Lower leg skin (tissue), 4 donors: ENCODE results near the gene AMN. TPM values are rescaled to one million over a fixed set of nuclear protein-coding genes. Genes with fewer than 3 reads are reported as not detected.

Experiments
- DNase-seq, 2 donors: peaks; one replicate each; pipeline ENCODE4 v3.0.0-alpha.2; 2019; ENCODE audit warnings: low spot score in 2 of 2
- H3K4me3 ChIP-seq: fragments of 200-600 bp; sonication (generic); 2 replicates; pipeline ENCODE4 v1.5.1; 2017; ENCODE audit warnings: mild to moderate bottlenecking, low read depth; ENCODE audit not compliant: poor library complexity, severe bottlenecking
- CTCF ChIP-seq, 3 donors: fragments of 450-650 bp; IDR thresholded peaks; one replicate each; pipeline ENCODE4 v1.5.1; 2016; ENCODE audit warnings: antibody characterized with exemption in 3 of 3, mild to moderate bottlenecking in 3 of 3, moderate library complexity in 2 of 3
- POLR2A ChIP-seq, 2 donors: fragments of 450-650 bp; IDR thresholded peaks; one replicate each; pipeline ENCODE4 v1.6.1; 2016 to 2017; ENCODE audit warnings: antibody characterized with exemption in 2 of 2, mild to moderate bottlenecking in 1 of 2, moderate library complexity in 1 of 2
- WGBS, 2 donors: methylation state at CpG; one replicate each; pipeline ENCODE4 v1.1.5; 2018; 5-methylcytosine and 5-hydroxymethylcytosine counted together
- intact Hi-C: fragments of 100-400 bp; cut with DNase I; formaldehyde crosslinking; loops from one replicate; pipeline ENCODE4 v1.15.0; 2023; ENCODE audit warnings: low total_unique reads
- total RNA-seq, 4 donors: library from RNA; depleted of rRNA; stranded (reverse); fragments of >200 nt; gene quantifications; one replicate each; pipeline ENCODE4 v1.1.0, GENCODE V29; 2016

AMN gene
- total RNA-seq, 4 donors from 2014 or later = 21.5 to 29.1 (median 24.1) TPM

- no peak overlapping the region for H3K4me3 ChIP-seq
- WGBS, 2 donors = 81 to 85% methylated on average over 21 to 26 of the region's 26 CpGs
- intact Hi-C loops = no loop called here
- no peak for DNase-seq
- TF ChIP-seq CTCF (IDR thresholded peaks at IDR 0.05) (no peak), POLR2A (IDR thresholded peaks at IDR 0.05) (no peak)
Measured at GRCh38 chr14:102932484-102933248, 10.2 kb downstream of the AMN start.

- 96% methylated on average over 20 of the region's 20 CpGs for WGBS, 2 donors
- TF ChIP-seq CTCF (IDR thresholded peaks at IDR 0.05) = no peak
- no peak for TF ChIP-seq POLR2A (IDR thresholded peaks at IDR 0.05)
- H3K4me3 ChIP-seq = no peak overlapping the region
- DNase-seq = no peak
- intact Hi-C loops = no loop called here
Measured at GRCh38 chr14:102933618-102934231, 11.3 kb downstream of the AMN start.

- intact Hi-C loops = no loop called here
- DNase-seq = no peak
- TF ChIP-seq CTCF (IDR thresholded peaks at IDR 0.05) (no peak), POLR2A (IDR thresholded peaks at IDR 0.05) (no peak)
- 83 to 84% methylated on average over 4 of the region's 4 CpGs for WGBS, 2 donors
- H3K4me3 ChIP-seq = no peak overlapping the region
Measured at GRCh38 chr14:102935756-102936155, 13.3 kb downstream of the AMN start.

- intact Hi-C loops = no loop called here
- WGBS, 2 donors = 92 to 95% methylated on average over 22 of the region's 22 CpGs
- no peak overlapping the region for H3K4me3 ChIP-seq
- no peak for DNase-seq
- no peak for TF ChIP-seq CTCF (IDR thresholded peaks at IDR 0.05)
- TF ChIP-seq POLR2A (IDR thresholded peaks at IDR 0.05) = no peak
Measured at GRCh38 chr14:102937331-102938175, 15.1 kb downstream of the AMN start.

GRCh38 chr14:102938191-102938590 is 15.7 kb downstream of the AMN start:
- intact Hi-C loops = no loop called here
- WGBS, 2 donors = 94 to 96% methylated on average over 12 of the region's 12 CpGs
- TF ChIP-seq POLR2A (IDR thresholded peaks at IDR 0.05) = no peak
- no peak for TF ChIP-seq CTCF (IDR thresholded peaks at IDR 0.05)
- no peak for DNase-seq
- H3K4me3 ChIP-seq = no peak overlapping the region
